EL (cell line): ENCODE results near the gene TBCK.

Experiments used
- DNase-seq: peaks from one replicate; pipeline ENCODE4 v3.0.0-alpha.2; 2016

The TBCK gene

DNA sequence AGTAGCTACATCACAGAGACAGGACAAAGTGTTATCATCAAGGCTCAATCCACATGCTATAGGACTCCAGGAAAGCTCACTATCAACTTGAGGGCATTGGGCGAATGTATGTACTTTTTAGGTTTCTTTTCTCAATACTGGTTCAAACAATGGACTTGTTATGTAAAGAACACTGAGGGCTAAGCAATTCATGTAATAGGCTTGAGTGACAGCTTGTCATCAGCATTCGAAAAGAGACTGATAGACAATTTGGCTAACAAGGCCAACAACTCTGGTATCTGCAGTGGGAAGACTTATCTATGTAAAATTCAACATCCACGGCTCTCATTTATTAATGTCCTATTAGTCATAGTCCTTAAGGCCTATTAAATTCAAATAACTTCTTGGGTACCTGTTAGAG lies 279.7 kb downstream of the TBCK start:
- no peak for DNase-seq

DNA sequence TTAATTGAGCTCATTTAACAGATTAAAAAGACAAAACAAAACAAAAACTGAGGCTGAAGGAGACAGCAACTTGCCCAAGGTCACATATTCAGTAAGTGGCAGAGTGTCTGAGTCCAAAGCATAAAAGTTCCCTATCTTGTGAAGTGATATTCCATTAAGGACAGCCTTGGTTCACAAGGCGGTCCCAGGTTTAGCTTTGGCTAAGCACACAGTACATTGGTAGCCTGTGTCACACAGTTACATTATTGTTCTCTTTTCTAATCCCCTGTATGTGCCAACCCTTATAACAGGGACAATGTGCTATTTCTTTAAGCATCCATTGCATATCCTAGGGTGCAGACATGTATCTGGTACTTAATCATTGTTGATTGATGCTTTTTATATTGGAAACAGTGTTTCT lies 280.8 kb downstream of the TBCK start:
- no peak for DNase-seq

- no peak for DNase-seq
These were observed 281.3 kb downstream of the TBCK start for GRCh38 chr4:106034751-106035150.

GRCh38 chr4:106034220-106034619 lies 281.8 kb downstream of the TBCK start:
- DNase-seq: peak; percentile 11

DNA sequence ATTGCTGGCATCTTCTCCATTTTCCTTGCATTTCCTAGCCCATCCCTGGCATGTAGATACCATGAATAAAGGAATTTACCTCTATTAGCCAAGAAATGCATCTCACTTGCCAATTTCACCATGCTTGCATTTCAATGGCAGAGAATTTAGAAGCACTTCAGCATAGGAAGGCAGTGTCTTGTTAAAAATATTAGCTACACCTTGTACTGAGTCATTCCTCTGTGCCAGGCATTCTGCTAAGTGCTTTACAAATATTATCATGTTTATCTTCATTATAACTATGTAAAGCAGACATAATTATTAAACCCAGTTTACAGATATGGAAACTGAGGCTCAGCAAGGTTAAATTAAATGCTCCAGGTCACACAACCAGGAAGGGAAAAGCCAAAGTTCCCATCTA lies 282.5 kb downstream of the TBCK start:
- DNase-seq: no peak

DNA sequence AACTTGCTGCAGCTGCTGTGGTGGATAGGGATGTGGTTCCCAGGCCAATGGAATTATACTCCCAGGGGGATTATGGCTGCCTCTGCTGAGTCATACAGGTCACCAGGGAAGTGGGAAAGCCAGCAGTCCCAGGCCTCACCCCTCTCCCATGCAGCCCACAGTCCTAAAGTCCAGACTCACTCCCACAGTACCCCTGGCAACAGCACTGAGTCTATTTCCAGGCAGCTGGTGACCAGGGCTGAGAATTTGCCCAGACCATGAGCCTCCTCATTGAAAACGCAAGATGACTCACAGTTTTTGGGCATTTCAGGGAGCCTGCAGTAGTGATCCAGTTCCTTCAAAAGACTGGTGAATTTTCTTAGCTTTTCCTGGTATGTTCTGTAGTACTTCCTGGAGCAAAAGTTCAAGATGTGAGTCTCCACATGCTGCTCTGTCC lies 283.1 kb downstream of the TBCK start:
- peak; percentile 43 for DNase-seq

DNA sequence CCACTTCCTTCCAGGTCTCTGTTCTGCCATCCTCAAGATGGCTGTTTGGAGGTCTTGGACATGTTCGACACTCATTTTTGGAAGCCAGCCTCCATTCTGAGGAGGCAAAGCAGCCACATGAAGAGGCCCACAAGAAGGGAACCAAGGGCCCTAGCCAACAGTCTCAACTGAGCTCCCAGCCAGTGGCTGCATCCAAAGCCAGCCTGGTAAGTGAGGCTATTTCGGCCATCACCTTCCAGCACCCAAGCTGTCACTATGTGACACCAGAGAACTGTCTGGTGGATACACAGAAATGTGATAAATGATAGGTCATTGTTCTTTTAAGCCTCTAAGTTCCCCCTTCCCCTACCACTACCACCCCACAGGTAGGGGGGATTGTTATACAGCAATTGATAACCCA lies 293.6 kb downstream of the TBCK start:
- DNase-seq: no peak

GRCh38 chr4:106021737-106022410 lies 294.1 kb downstream of the TBCK start:
- no peak for DNase-seq

GRCh38 chr4:106019771-106020170 lies 296.2 kb downstream of the TBCK start:
- peak; percentile 85 for DNase-seq

DNA sequence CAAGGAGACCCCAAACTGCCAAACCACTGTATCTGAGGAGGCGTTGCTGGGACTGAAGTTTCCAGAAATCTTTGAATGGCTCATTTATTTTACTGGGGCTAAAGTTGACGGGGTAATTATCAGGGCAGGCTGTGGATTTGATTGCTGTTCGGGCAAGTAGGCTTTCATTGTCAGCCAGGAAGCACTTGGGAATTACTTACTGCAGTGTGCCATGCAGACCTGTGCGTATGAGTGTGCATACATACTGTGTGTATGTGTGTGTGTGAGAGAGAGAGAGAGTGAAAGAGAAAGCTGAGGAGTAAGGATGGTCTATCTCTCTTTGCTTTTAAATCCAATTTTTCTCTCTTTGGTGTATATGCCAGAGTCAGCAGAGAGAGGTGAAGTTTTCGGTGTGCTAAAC lies 298.0 kb downstream of the TBCK start:
- no peak for DNase-seq

GRCh38 chr4:106011387-106011786 lies 304.6 kb downstream of the TBCK start:
- no peak for DNase-seq

- no peak for DNase-seq
These were observed 305.2 kb downstream of the TBCK start for GRCh38 chr4:106010761-106011160.

- no peak for DNase-seq
These were observed 313.0 kb downstream of the TBCK start for GRCh38 chr4:106002994-106003393.

DNA sequence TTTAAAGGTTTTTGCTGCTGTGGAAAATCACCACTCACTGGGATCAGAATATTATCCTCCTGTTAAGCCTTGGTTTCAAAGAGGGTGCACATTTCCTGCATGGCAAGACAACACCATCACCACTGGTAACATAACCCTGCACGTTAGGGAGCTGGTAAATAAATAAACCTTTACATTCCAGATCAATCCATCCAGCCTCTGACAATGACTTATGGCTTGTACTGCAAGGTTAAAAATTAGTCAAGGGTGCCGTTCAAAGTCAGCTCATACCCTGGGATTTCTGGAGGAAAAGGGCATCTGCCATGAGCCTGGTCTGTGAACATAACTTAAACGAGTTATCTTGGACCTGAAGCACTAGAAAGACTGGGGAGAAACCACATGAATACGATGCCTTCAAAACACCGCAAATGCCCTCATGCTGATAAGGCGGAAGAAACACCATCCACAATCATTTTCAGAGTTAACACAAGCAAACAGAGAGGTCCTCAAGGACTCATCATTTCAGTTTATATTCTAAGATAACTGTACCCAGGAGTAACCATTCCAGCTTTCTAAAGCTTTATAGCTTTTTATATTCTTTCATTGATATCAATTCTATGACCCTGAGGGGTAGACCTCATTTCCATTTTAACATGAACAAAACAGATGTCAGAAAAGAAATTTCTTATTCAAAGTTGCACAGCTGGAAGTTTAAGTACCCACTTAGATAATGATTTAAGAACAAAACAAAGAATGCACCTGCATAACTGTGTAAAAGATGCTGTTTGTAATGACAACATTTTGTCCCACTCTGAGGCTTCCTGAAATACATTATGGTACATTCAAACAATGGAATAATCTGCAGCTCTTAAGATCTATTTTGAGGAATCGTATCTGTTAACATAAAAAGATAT lies 317.6 kb downstream of the TBCK start:
- DNase-seq: no peak

GRCh38 chr4:105996845-105997244 lies 319.2 kb downstream of the TBCK start:
- DNase-seq: no peak

GRCh38 chr4:105994841-105995501 lies 321.0 kb downstream of the TBCK start:
- no peak for DNase-seq

DNA sequence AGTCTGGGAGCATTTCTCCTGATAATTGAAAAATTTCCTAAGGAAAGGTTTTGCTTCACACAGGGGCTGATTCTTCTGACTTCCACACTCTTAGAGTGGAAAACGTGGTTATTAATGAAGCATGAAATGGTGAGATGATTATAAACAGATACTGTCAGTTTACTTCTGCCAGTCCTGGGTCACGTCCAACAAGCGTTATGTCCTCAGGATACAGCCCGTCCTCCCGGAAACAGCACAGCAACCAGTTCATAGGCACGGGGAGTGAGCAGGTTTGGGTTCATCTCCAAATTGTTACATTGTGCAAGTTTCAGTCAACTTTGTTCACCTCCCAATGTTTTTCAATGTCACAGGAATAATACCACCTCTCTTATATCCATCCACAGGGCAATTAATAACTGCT lies 321.9 kb downstream of the TBCK start:
- no peak for DNase-seq

DNA sequence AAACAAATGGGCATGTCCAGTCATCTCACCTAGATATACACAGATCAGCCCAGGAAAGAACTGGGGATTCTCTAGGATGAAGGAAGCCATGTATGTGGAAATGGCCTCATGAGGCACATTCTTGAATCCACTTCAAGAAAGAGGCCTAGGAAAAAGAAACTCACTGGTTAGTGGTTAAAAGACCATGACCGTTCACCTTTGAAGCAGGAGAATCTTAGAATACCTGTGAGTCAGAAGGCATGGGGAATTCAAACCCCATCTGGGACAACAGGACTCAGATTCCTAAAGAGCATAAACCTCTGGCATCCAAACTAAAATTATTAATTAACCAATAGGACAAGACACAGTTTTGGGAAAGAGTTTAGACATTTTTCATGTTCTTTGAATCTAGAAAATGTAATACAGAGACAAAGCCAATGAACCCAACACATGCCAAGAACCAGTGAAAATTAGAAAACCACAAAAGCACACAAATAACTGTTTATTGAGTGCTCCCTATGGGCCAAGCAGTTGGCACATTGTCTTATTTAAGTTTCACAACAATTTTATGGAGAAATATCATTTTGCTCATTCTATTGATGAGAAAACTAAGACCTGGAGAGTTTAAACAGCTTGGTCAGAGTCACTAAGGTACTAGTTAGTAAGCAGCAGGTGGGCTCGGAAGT lies 323.2 kb downstream of the TBCK start:
- DNase-seq: no peak

- DNase-seq: no peak
These were observed 324.3 kb downstream of the TBCK start for GRCh38 chr4:105991726-105992125.
